Breast epithelium (tissue), 3 donors: ENCODE measurements around the gene PRR29.

Experiments used
- POLR2A ChIP-seq: fragments of 450-650 bp; IDR thresholded peaks from one replicate; pipeline ENCODE4 v1.6.1; 2016; ENCODE audit warnings: antibody characterized with exemption, mild to moderate bottlenecking, moderate library complexity
- TF ChIP-seq, protein P1 (sequence below), 3 donors: fragments of 450-650 bp; IDR thresholded peaks; one replicate each; pipeline ENCODE4 v1.5.1; 2016 to 2017; ENCODE audit warnings: antibody characterized with exemption in 3 of 3, mild to moderate bottlenecking in 3 of 3, moderate library complexity in 3 of 3

DNA sequence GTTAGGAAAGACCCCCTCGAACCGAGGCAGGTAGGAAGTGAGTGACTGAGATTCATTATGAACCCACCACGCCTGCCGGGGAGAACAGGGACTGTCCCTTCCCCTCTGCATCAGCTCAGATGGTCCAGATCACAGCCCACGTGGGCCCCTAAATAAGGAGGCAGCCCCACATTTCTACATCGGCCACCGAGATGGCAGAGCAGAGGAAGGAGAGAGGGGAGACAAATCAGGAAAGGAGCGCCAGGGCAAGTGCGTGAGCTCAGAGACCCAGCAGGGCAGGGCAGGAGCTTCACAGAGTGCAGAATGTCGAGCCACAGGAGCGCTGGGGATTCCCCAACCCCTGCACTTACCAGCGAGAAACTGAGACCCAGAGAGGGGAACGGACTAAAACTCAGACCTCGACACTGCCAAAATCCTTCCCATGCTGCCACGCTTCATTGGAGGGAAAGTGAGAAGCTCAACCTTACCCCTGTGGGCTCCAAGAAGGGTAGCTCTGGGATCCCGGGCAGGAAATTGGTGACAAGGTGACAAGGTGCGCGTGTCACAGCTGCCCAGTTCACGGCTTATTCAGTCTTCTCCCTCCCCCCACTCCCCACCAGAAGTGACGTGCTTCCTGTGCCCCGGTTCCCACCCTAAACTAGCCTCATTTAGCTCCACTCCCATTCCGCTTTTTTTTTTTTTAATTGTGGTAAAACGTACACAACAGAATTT is 22.1 kb downstream of the PRR29 start, which contains the start of gene ICAM2:
- TF ChIP-seq, protein P1, sequence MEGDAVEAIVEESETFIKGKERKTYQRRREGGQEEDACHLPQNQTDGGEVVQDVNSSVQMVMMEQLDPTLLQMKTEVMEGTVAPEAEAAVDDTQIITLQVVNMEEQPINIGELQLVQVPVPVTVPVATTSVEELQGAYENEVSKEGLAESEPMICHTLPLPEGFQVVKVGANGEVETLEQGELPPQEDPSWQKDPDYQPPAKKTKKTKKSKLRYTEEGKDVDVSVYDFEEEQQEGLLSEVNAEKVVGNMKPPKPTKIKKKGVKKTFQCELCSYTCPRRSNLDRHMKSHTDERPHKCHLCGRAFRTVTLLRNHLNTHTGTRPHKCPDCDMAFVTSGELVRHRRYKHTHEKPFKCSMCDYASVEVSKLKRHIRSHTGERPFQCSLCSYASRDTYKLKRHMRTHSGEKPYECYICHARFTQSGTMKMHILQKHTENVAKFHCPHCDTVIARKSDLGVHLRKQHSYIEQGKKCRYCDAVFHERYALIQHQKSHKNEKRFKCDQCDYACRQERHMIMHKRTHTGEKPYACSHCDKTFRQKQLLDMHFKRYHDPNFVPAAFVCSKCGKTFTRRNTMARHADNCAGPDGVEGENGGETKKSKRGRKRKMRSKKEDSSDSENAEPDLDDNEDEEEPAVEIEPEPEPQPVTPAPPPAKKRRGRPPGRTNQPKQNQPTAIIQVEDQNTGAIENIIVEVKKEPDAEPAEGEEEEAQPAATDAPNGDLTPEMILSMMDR (IDR thresholded peaks at IDR 0.05) = no peak
- no peak for TF ChIP-seq POLR2A
